ENCODE results near the gene GNMT.
"Not testable (repeated sequence)": the region's sequence is repeated elsewhere in the genome, so short reads cannot be mapped to it uniquely, and the experiment has no call there.

GNMT gene

DNA sequence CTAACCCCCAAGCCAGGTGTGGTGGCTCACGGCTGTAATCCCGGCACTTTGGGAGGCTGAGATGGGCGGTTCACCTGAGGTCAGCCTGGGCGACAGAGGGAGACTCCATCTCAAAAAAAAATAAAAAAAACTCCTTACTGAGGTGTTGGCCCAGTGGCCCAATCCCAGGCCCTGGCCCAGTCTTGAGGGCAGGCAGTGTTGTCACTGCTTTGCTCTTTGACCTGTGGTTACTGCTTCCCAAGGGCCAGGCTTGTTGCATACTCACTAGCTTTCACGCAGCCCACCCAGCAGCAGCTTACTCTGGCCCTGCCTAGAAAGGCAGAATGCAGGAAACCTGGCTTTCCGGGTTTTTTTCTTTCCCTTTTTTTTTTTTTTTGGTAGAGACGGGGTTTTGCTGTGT lies 18.1 kb upstream of the GNMT start:
- no peak for DNase-seq

DNA sequence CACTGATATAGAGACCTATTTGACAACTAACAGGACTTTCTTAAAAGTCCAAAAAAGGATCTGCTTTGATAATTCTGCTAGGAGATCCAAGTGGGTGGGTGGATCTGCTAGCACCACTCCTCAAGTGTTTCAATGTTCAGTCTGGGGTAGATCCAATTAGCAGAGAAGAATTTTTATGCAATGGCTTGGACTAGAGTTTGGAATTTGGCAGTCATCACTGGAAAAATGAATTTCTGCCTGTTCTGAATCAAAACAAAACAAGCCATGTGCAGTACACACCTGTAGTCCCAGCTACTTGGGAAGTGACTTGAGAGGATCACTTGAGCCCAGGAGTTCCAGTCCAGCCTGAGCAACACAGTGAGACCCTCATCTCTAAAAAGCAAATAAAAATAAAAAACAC lies 12.6 kb upstream of the GNMT start:
- no peak for DNase-seq

DNA sequence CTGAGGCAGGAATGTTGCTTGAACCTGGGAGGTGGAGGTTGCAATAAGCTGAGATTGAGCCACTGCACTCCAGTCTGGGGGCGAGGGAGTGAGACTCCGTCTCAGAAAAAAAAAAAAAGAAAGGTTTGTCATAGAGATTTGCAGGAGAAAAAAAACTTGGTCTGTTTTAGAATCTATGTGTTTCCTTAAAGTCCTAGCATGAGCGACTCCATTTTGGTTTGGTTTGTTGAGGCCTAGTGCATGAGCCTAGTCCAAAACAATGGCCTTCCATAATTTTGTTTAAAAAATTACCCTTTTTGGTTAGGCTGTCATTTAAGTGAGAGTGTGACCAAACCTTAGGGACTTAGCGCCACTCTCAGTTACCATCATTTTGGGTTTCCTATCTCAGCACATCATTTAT lies 8.2 kb upstream of the GNMT start:
- DNase-seq = no peak

DNA sequence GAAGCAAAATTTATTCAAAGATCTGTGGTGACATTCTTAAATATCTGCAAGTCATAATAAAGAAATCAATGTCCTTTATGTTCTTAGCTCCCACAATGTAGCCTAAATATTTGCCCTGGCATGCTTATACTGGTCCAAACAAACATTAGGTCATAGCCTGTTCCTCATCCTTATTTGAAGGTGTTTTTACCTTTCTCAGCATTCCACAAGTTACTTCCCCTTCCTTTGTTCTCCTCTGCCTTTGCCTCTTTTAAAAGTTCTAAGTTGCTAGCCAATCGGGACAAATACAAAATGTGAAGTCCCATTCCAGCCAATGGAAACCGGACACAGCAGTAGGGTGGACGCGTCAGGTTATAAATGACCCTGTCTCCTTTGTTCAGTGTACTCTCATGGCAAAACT lies 6.1 kb upstream of the GNMT start:
- DNase-seq = not testable (repeated sequence)

DNA sequence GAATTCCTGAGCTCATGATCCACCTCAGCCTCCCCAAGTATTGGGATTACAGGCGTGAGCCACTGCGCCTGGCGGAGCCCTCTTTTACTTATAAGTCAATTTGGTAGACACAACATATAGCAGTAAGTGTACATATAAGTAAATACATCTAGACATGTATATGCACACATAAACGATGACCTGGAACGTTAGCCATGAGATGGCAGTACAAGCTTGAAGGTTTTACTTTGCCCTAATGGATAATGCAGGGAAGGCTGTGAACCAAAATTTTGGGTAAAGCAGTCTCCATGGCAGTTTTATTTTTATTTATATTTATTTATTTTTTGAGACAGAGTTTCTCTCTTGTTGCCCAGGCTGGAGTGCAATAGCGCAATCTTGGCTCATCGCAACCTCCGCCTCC lies 2.4 kb upstream of the GNMT start:
- no peak for DNase-seq

DNA sequence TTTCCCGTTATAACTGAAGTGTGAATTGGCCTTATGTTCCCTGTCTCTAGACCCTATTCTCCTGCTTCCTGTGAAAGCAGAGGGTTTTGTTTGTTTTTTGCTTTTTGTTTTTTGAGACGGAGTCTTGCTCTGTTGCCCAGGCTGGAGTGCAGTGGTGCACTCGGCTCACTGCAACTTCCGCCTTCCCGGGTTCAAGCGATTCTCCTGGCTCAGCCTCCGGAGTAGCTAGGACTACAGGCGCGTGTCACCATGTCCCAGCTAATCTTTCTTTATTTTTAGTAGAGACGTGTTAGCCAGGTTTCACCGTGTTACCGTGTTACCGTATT lies 674 bp upstream of the GNMT start:
- DNase-seq = no peak

DNA sequence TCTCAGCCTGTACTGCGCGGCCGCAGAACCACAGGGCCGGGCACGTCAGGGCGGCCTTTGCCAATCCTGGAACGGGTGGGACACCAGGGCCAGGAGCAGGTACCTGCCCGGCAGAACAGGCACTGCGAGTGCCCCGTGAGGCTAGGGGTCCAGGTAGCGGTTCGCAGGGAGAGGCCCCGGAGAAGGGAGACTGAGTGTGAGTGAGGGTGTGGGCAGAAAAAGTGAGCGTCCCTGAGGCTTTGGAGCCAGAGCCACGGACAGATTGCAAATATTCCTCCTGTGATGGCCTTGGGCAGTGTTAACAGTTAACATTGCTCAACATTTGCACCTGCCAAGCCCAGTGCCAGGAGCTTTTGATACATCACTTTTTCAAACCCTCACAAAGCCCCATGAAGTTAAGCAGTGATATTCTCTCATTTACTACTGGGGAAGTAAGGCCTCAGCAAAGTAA lies 491 bp downstream of the GNMT start:
- no peak for DNase-seq

DNA sequence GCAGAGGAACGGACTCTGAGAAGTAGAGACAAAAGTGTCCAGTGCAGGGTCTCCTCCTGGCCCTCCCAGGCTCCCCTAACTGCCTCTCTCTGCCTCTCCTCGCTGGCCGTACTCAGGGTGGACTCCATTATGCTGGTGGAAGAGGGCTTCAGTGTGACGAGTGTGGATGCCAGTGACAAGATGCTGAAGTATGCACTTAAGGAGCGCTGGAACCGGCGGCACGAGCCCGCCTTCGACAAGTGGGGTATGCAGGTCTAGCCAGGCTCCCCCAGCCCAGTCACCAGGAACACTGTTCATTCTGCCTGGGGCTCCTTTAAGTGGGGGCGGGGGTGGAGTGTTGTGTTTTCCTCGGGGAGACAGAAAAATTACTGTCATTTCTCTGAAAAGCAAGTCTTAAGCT lies 1.5 kb downstream of the GNMT start:
- DNase-seq = no peak

DNA sequence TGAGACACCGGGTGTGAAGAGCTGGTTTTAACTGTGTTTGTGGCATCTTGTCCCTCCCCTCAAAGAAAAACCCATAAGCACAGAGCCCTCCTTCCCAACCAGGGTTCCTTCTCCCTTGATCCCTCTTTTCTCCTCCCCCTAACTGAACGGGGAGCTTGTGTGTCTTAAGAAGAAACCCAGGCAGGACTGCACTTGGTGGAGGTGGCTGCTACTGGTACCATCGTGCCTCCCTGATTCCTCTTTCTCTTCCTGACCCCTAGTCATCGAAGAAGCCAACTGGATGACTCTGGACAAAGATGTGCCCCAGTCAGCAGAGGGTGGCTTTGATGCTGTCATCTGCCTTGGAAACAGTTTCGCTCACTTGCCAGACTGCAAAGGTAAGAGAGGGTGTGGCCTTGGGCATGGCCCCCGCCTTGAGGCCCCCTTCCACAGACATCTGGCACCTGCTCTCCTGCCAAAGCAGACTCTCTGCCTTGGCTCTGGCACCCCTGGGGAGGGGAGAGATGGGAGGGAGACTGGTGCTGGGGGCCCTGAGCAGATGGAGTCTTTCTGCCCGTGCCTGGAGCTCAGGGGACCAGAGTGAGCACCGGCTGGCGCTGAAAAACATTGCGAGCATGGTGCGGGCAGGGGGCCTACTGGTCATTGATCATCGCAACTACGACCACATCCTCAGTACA lies 2.1 kb downstream of the GNMT start:
- DNase-seq = no peak

DNA sequence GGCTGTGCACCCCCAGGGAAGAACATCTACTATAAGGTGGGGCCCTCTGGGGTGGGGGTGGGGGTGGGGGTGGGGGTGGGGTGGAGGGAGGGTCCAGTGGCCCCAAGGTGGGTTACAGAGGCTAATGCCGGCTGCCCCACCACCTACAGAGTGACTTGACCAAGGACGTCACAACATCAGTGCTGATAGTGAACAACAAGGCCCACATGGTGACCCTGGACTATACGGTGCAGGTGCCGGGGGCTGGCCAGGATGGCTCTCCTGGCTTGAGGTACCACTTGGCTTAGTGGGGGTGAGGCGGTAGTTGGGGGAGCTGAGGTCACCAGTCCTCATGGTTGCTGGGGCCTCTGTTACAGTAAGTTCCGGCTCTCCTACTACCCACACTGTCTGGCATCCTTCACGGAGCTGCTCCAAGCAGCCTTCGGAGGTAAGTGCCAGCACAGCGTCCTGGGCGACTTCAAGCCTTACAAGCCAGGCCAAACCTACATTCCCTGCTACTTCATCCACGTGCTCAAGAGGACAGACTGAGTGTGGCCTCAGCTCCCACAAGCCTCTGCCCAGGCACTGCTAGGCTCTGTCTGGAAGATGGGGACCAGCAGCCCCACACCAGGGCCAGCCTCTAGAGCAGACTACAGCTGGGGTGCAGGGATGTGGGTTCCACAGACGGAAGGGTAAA lies 2.8 kb downstream of the GNMT start:
- no peak for DNase-seq

DNA sequence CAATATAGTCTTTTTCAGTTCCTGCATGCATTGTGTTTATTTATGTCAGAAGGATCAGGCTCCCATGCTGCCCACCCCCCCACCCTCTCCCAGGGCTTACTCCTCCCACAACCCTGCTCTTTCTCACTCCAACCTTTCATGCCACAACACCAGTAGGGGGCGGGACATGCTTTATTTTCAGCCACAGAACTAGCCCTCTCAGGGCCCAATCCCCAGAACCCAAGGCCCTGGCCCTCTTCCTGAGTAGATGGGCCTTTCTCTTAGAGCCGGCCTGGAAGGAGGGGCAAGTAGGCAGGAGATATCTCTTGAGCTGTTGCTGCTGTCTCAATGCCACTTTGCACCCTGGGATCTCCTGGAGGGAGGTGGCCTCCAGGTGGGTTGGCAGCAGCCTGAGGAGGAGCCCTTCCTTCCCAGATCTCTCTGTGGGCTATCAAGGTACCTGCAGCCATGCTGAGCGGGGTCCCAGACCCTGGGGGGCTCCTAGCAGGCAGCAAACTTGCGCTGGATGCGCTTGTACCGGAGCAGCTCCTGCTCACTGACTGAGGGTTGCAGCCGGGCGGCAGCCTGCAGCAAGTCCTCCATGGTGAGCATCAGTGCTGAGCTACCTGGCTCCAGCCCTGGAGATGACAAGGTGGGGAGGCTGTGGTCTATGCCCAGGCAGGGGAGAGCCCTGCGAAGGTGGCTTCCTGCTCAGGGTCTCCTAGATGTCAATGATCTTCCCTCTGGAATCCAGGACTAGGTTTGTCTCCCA lies 3.5 kb downstream of the GNMT start:
- no peak for DNase-seq

DNA sequence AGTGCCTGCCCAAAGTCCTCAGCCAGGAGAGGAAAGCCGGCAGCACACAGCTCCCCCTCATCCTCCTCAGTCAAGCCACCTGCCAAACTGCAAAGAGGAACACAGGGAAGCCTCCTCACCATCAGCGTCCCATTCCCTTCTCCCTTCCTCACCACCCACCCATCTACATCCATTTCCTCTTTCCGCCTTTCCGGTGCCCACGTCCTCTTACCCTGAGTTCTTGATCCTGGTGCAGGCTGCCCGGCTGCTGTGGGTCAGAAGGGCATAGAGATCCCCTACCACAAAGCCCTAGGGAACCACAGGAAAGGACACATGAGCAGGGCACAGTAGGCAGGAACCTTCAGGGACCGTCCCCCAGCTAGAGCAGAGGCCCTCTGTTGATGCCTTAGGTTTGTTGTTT lies 6.0 kb downstream of the GNMT start:
- DNase-seq = no peak

DNA sequence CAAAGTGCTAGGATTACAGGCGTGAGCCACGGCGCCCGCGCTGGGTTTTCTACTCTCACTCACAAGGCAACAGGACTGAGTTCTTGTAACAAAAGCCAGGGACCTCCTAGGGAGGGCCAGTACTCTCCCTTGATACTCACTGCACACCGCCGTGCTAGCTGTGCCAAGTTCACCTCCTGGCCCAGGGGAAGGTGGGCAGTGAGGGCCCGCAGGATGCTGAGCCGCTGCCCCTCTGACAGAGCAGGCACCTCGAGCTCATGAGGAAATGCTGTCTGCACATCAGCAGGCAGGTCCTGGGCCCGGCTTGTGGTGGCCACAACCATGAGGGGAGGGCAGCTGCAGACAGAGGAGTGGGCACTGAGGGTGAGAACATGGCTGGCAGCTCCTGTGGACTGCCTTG lies 6.7 kb downstream of the GNMT start:
- no peak for DNase-seq

DNA sequence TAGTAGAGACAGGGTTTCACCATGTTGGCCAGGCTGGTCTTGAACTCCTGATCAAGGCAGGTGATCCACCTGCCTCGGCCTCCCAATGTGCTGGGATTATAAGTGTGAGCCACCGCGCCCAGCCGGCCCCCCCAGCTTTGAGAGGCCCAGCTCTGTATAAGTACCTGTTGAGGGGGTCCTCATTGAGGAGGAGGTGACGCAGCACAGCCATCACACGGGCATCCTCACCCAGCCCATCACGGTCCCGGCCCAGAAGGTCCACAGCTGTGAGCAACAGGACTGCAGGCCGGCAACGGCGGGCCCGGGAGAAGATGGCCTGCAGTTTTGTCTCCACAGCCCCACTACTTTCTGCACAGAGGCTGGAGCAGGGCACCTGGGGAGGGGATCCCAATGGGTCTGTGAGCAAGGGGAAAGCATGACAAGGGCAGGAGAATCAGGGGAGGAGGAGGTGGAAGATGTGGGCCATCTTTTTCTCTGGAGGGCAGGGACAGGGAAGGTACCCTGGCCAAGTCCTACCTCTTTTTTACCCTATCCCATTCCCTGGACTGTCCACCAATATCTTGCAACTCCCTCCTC lies 7.7 kb downstream of the GNMT start:
- no peak for DNase-seq

DNA sequence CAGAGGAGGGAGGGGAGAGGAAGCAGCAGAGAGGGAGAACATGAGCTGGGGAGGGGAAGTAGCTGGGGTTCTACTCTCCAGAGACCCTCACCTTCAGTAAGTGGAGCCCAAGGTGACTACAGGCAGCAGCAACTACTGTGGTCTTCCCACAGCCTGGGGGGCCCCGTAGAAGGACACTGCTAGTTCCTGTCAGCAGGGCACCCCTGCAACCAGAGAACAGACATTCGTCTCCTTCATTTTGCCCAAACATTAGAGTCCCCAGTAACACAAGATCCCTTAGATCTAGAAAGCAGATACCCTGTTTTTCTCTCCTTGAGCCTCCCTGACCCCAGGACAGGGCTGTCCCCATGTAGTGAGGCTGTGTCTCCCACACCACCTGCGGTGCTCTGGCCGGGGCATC lies 8.2 kb downstream of the GNMT start:
- no peak for DNase-seq

DNA sequence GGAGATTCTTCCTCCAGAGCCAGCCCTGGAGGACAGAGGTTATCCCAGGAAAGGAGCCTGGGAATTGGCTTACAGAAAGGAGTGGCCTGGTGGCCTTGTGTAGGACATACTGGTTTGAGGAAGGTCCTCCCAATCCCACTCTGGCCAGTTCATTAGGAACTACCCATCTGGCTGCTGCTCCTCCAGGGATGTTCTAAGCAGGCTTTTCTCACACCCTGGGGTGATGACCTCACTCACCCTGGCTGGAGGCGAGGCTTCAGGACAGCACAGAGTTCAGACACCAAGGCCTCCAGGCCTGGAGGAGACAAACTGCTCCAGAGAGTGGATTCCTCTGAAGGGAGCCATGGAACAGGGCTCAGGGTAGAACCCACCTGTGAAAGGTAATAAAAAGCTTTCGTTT lies 8.9 kb downstream of the GNMT start:
- no peak for DNase-seq

DNA sequence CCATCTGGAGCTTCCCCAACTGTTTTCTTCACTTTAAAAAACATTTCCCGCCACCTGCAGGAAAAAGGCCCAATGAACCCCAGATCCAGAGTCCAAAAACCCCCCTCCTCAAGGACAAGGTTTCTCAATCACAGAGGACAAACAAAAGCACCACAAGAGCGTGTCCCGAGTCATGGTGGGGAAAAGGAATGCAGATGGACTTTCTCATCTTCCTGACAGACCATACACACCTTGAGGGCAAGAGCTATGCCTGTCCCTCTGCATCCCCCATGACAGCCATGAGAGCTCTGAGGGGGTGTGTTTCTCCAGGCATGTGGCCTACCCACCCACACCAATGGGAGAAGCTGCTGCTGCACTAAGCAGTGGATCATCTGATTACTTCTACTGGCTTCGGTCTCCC lies 9.4 kb downstream of the GNMT start:
- no peak for DNase-seq

DNA sequence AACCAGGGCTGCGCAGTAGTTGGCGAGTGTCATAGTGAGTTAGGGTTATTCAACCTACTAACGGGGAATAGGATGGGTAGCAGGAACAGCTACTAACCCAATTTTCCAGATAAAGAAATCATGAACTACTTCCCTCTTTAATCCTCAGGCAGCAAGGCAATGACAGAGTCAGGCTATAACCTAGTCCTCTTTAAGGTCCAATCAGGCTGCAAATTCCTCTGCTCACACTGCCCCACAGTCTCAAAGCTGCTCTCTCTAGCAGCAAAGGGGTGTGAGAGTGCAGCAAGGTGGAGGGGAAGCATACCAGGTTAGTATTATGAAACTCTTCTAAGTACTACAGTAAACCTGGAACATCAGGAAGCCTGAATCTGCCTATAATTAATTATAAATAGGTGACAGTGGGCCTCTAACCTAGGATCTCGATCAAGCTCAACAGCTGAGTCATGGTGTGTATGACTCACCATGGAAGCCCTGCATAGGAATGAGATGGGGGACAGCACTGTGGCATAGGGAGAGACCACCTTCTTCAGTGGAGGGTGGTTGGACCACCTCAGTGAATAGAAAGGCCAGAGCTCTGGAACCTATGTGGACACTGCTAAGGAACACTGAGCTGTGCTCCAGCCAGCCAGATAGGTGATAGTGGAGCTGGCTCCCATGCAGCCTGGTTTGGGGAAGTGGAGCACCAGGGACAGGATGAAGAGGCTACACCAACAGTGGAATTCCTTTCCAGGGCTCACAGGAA lies 10.5 kb downstream of the GNMT start:
- no peak for DNase-seq

DNA sequence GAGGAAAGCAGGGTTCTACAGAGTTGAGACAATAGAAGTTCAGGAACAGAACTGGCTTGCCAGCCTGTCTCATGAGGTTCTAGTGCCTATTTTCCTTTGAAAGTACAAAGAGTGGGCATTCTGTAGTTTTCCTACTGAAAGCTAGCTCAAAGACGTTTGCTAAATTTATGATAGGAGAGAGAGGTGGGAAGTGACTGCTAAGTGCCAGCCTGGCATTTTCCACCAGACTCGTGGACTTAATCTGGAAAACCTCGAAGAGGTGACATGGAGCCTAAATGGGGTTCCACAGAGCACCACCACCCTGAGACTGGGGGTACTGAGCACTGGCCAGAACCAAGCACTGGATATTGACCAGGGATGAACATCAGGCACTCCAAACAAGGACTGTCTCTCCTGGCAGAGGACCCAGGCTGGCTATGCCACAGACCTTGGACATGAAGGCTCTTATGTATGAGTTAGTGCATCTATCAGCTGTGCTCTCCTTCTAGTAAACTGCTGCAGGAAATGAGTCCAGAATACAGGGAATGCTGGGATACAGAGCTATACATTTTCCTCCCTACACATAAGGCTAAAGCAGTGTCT lies 11.3 kb downstream of the GNMT start:
- DNase-seq = no peak

DNA sequence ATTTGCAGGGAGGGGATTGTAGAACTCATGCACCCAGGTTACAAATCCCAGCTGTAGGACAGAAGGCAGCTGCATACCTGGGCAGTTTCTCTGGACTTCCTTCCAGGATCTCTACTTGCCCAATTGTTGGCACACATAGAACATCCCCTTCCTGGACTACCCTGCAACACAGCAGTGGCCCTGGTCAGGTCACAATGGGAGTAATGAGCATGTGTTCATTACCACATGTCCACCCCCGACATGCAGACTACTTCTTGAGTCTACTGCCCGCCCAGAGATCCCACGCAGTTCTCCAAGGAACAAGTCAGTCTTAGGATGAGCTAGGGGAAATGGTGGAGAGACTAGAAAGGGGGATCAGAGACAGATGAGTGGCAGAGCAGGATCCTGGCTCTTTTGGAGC lies 13.4 kb downstream of the GNMT start:
- no peak for DNase-seq

DNA sequence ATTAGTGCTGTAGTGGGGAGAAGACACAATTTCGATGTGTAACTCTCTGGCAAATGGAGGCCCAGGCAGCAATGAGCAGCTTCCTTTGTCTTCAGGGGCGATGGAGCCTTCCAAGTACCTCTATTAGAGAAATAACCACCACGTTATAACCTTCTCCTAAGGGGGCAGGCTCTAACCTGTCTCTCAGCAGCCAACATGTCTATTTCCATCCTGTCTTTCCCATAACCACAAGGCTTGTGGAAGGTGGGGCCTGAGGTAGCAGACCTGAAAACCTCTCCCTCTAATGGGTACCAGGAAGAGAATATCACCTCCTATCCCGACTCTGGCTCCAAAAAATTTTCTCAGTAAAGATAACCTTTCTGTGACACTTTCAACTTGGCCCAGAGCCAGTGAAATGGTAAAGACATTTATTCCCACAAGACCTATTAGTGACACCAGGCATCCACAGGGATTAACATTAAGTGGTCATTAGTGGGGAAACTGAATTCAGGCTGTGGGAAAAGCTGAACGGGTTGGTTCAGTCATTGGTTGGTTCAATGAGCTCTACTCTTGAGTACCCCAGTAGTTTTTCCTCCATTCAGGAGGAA lies 14.5 kb downstream of the GNMT start:
- DNase-seq = no peak

DNA sequence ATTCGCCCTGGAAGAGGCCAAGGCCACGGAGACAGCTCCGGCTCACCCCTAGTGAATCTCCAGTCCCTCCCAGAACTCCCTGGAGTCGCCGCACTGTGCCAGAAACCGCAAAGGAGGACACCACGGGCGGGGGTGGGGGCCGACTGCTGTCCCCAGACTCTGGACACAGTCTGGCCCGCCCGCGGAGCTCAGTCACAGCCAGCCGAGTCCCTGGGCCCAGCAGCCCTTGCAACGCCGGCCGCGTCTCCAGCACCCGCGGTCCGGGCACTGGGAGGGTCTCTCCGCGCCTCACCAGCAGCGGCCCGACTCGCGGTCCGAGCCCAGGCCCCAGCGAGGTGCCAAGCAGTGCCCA lies 17.9 kb downstream of the GNMT start:
- no peak for DNase-seq
